ENCODE measurements around the gene AIF1L.

DNA sequence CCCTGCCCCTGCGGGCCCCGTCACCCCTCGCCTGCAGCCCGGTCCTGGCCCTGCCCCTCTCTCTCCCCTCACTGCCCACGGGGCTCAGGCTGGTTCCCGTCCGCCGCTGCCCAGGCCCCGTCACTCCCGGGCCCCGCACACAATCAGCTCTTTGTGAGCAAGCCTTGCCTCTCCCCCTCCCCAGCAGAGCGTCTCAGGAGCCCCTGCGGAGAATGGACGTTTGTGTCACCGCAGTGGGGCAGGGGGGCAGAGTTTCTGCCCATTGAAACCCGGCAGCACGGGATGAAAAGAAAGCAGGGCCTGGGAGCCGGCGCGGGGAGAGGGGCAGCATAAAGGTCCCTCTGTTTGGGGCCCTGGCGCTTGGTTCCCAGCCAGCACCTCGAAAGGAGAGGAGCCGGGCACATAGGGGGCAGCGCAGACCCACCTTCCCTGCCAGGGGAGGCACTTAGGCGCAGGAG, 15.6 kb downstream of the AIF1L start:
- no peak for TF ChIP-seq CTCF (IDR thresholded peaks at IDR 0.05)
- no peak for TF ChIP-seq POLR2AphosphoS5 (IDR thresholded peaks at IDR 0.05; ENCODE audit: low read depth, low read length)
- TF ChIP-seq SIN3A (IDR thresholded peaks at IDR 0.05; ENCODE audit: borderline replicate concordance, insufficient read depth, low read depth, low read length), result no peak
- no peak for TF ChIP-seq REST (IDR thresholded peaks at IDR 0.05; ENCODE audit: insufficient read depth in 1 of 2, low read depth in 2 of 2, low read length in 1 of 2)

All from Panc1 (cell line).